ENCODE measurements around the gene CDH22.

DNA sequence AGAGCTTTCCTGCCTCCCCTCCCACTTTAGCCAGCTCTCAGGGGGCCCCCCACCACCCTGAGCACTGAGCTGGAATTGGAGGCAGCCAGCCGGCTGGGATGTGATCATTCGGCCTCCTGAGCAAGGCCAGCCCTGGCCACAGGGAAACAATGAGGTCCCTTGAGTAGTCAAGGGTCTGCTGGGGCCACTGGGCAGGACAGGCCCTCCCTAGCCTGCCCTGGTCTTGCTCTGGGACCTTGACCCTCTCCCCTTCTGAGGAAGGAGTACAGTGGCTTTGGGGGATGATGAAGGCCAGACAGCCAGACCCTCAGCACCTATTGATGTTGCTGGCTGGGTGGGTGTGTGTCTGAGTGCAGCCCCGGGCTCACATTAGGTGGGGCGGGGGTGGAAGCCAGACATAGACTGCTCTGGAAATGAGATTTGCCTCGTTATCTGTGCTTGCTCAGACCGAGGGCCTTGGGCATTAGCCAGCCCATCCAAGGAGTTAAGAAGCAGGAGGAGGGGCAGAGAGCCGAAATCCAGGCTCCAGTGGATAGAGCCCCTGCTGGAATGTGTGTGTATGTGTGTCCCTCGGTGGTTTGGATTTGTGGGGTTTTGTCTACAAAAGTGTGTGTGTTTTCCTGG is 168.9 kb downstream of the CDH22 start:
- TF ChIP-seq, protein P1, sequence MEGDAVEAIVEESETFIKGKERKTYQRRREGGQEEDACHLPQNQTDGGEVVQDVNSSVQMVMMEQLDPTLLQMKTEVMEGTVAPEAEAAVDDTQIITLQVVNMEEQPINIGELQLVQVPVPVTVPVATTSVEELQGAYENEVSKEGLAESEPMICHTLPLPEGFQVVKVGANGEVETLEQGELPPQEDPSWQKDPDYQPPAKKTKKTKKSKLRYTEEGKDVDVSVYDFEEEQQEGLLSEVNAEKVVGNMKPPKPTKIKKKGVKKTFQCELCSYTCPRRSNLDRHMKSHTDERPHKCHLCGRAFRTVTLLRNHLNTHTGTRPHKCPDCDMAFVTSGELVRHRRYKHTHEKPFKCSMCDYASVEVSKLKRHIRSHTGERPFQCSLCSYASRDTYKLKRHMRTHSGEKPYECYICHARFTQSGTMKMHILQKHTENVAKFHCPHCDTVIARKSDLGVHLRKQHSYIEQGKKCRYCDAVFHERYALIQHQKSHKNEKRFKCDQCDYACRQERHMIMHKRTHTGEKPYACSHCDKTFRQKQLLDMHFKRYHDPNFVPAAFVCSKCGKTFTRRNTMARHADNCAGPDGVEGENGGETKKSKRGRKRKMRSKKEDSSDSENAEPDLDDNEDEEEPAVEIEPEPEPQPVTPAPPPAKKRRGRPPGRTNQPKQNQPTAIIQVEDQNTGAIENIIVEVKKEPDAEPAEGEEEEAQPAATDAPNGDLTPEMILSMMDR (IDR thresholded peaks at IDR 0.05) = no peak
- no peak for TF ChIP-seq POLR2A (IDR thresholded peaks at IDR 0.05)

Measured in right lobe of liver (tissue), 4 donors.